Stimulated activated CD4-positive, alpha-beta T cell treated with anti-CD3 and anti-CD28 coated beads, Interleukin-1b, Interleukin-23, amount 100 ng/mL, for 1 hour (primary cell): ENCODE data around the gene EXOSC1.
A peak's percentile ranks its signal among the peaks of the same experiment; 100 is the strongest.
"Not testable (repeated sequence)": the region's sequence is repeated elsewhere in the genome, so short reads cannot be mapped to it uniquely, and the experiment has no call there.

Source experiments
- DNase-seq, 2 donors: peaks; one replicate each; pipeline ENCODE4 v3.0.0-alpha.2; 2020; ENCODE audit warnings: low read depth in 2 of 2

Gene EXOSC1

GRCh38 chr10:97445722-97446639, at the start of gene EXOSC1, which contains the start of gene ZDHHC16:
Gene EXOSC1, minus strand, starts transcription at chr10:97446006. Its CDS starts 21 bp downstream, at chr10:97445985.
Gene ZDHHC16, plus strand, starts transcription at chr10:97446175. Its CDS starts 5,501 bp downstream, at chr10:97451676.
- DNase-seq: peak; percentile 77

- no peak for DNase-seq
Measured at GRCh38 chr10:97494863-97495506, 49.2 kb upstream of the EXOSC1 start.

- DNase-seq: no peak
Measured at GRCh38 chr10:97494151-97494550, 48.3 kb upstream of the EXOSC1 start.

GRCh38 chr10:97490592-97490991, 44.8 kb upstream of the EXOSC1 start:
- DNase-seq: no peak

- DNase-seq: no peak
Measured at GRCh38 chr10:97485647-97486281, 40.0 kb upstream of the EXOSC1 start.

- DNase-seq: no peak
Measured at GRCh38 chr10:97483921-97484320, 38.1 kb upstream of the EXOSC1 start.

GRCh38 chr10:97483506-97483905, 37.7 kb upstream of the EXOSC1 start:
- no peak for DNase-seq

- no peak for DNase-seq
Measured at GRCh38 chr10:97482381-97482780, 36.6 kb upstream of the EXOSC1 start.

- DNase-seq: no peak
Measured at GRCh38 chr10:97481071-97481470, 35.3 kb upstream of the EXOSC1 start.

GRCh38 chr10:97479939-97480338, 34.1 kb upstream of the EXOSC1 start:
- no peak for DNase-seq

GRCh38 chr10:97479410-97479809, 33.6 kb upstream of the EXOSC1 start:
- not testable (repeated sequence) for DNase-seq

- DNase-seq: no peak
Measured at GRCh38 chr10:97475936-97476594, 30.3 kb upstream of the EXOSC1 start.

- DNase-seq: no peak
Measured at GRCh38 chr10:97474918-97475317, 29.1 kb upstream of the EXOSC1 start.

- not testable (repeated sequence) for DNase-seq
Measured at GRCh38 chr10:97468781-97469180, 23.0 kb upstream of the EXOSC1 start.

- no peak for DNase-seq
Measured at GRCh38 chr10:97468162-97468561, 22.4 kb upstream of the EXOSC1 start.

- no peak for DNase-seq
Measured at GRCh38 chr10:97466755-97467154, 20.9 kb upstream of the EXOSC1 start.

- DNase-seq: no peak
Measured at GRCh38 chr10:97465982-97466381, 20.2 kb upstream of the EXOSC1 start.

- no peak for DNase-seq
Measured at GRCh38 chr10:97464226-97464625, 18.4 kb upstream of the EXOSC1 start.

- no peak for DNase-seq
Measured at GRCh38 chr10:97463363-97464132, 17.7 kb upstream of the EXOSC1 start.

- DNase-seq: no peak
Measured at GRCh38 chr10:97462309-97462708, 16.5 kb upstream of the EXOSC1 start.

- no peak for DNase-seq
Measured at GRCh38 chr10:97459933-97460332, 14.1 kb upstream of the EXOSC1 start.
